ENCODE results near the gene DLG1. TPM values are rescaled to one million over a fixed set of nuclear protein-coding genes. Genes with fewer than 3 reads are reported as not detected.
"Not testable (repeated sequence)": the region's sequence is repeated elsewhere in the genome, so short reads cannot be mapped to it uniquely, and the experiment has no call there.

Gene DLG1
- polyA plus RNA-seq, 4 donors: 77.6 to 89.6 (median 84.2) TPM

GRCh38 chr3:197218210-197218609 lies 80.2 kb downstream of the DLG1 start:
- no peak for DNase-seq (ENCODE audit: low read depth in 4 of 4, low spot score in 2 of 4)

GRCh38 chr3:197216914-197217313 lies 81.5 kb downstream of the DLG1 start:
- no peak for DNase-seq (ENCODE audit: low read depth in 4 of 4, low spot score in 2 of 4)

- no peak for DNase-seq (ENCODE audit: low read depth in 4 of 4, low spot score in 2 of 4)
Observed at GRCh38 chr3:197216169-197216860, 82.1 kb downstream of the DLG1 start.

- no peak for DNase-seq (ENCODE audit: low read depth in 4 of 4, low spot score in 2 of 4)
Observed at GRCh38 chr3:197212290-197212689, 86.1 kb downstream of the DLG1 start.

- DNase-seq (ENCODE audit: low read depth in 4 of 4, low spot score in 2 of 4): not testable (repeated sequence)
Observed at GRCh38 chr3:197211698-197212097, 86.7 kb downstream of the DLG1 start.

- DNase-seq (ENCODE audit: low read depth in 4 of 4, low spot score in 2 of 4): no peak
Observed at GRCh38 chr3:197209366-197210260, 88.8 kb downstream of the DLG1 start.

GRCh38 chr3:197206913-197207312 lies 91.5 kb downstream of the DLG1 start:
- no peak for DNase-seq (ENCODE audit: low read depth in 4 of 4, low spot score in 2 of 4)

- DNase-seq (ENCODE audit: low read depth in 4 of 4, low spot score in 2 of 4): no peak
Observed at GRCh38 chr3:197205675-197206074, 92.7 kb downstream of the DLG1 start.

- no peak for DNase-seq (ENCODE audit: low read depth in 4 of 4, low spot score in 2 of 4)
Observed at GRCh38 chr3:197205265-197205664, 93.1 kb downstream of the DLG1 start.

GRCh38 chr3:197204736-197205135 lies 93.7 kb downstream of the DLG1 start:
- no peak for DNase-seq (ENCODE audit: low read depth in 4 of 4, low spot score in 2 of 4)

GRCh38 chr3:197203714-197204146 lies 94.7 kb downstream of the DLG1 start:
- no peak for DNase-seq (ENCODE audit: low read depth in 4 of 4, low spot score in 2 of 4)

GRCh38 chr3:197202694-197203093 lies 95.7 kb downstream of the DLG1 start:
- no peak for DNase-seq (ENCODE audit: low read depth in 4 of 4, low spot score in 2 of 4)

GRCh38 chr3:197201791-197202452 lies 96.5 kb downstream of the DLG1 start:
- DNase-seq (ENCODE audit: low read depth in 4 of 4, low spot score in 2 of 4): no peak

GRCh38 chr3:197200856-197201255 lies 97.6 kb downstream of the DLG1 start:
- DNase-seq (ENCODE audit: low read depth in 4 of 4, low spot score in 2 of 4): not testable (repeated sequence)

GRCh38 chr3:197197334-197197733 lies 101.1 kb downstream of the DLG1 start:
- no peak for DNase-seq (ENCODE audit: low read depth in 4 of 4, low spot score in 2 of 4)

GRCh38 chr3:197196192-197196591 lies 102.2 kb downstream of the DLG1 start:
- no peak for DNase-seq (ENCODE audit: low read depth in 4 of 4, low spot score in 2 of 4)

GRCh38 chr3:197195326-197195725 lies 103.1 kb downstream of the DLG1 start:
- no peak for DNase-seq (ENCODE audit: low read depth in 4 of 4, low spot score in 2 of 4)

- not testable (repeated sequence) for DNase-seq (ENCODE audit: low read depth in 4 of 4, low spot score in 2 of 4)
Observed at GRCh38 chr3:197193759-197194158, 104.7 kb downstream of the DLG1 start.

GRCh38 chr3:197191897-197192296 lies 106.5 kb downstream of the DLG1 start:
- DNase-seq (ENCODE audit: low read depth in 4 of 4, low spot score in 2 of 4): no peak

GRCh38 chr3:197189623-197190022 lies 108.8 kb downstream of the DLG1 start:
- no peak for DNase-seq (ENCODE audit: low read depth in 4 of 4, low spot score in 2 of 4)

- DNase-seq (ENCODE audit: low read depth in 4 of 4, low spot score in 2 of 4): no peak
Observed at GRCh38 chr3:197188963-197189362, 109.4 kb downstream of the DLG1 start.
